Ishikawa (cell line): ENCODE measurements around the gene TRIM38.

Experiments
- CEBPB ChIP-seq: IDR thresholded peaks from 2 replicates; pipeline ENCODE4 v1.6.1; 2012
- CREB1 ChIP-seq: IDR thresholded peaks from 2 replicates; pipeline ENCODE4 v1.6.1; 2012; ENCODE audit warnings: low read depth
- EGR1 ChIP-seq: IDR thresholded peaks from 2 replicates; pipeline ENCODE4 v1.6.1; 2012
- EP300 ChIP-seq: IDR thresholded peaks from 2 replicates; pipeline ENCODE4 v1.6.1; 2012; ENCODE audit warnings: borderline replicate concordance
- FOXM1 ChIP-seq: IDR thresholded peaks from 2 replicates; pipeline ENCODE4 v1.6.1; 2012; ENCODE audit warnings: low read depth, borderline replicate concordance
- NFIC ChIP-seq: IDR thresholded peaks from 2 replicates; pipeline ENCODE4 v1.6.1; 2012
- RAD21 ChIP-seq: IDR thresholded peaks from 2 replicates; pipeline ENCODE4 v1.6.1; 2012; ENCODE audit warnings: low read depth
- TAF1 ChIP-seq: IDR thresholded peaks from 2 replicates; pipeline ENCODE4 v1.6.1; 2012; ENCODE audit warnings: low read depth, mild to moderate bottlenecking
- TCF12 ChIP-seq: IDR thresholded peaks from 2 replicates; pipeline ENCODE4 v1.6.1; 2012; ENCODE audit warnings: low read depth
- TEAD4 ChIP-seq: IDR thresholded peaks from 2 replicates; pipeline ENCODE4 v1.6.1; 2012
- YY1 ChIP-seq: IDR thresholded peaks from 2 replicates; pipeline ENCODE4 v1.6.1; 2012; ENCODE audit warnings: low read depth
- ZBTB7A ChIP-seq: IDR thresholded peaks from 2 replicates; pipeline ENCODE4 v1.6.1; 2012; ENCODE audit warnings: low read depth
- TF ChIP-seq, protein P1 (sequence below): IDR thresholded peaks from 2 replicates; pipeline ENCODE4 v1.6.1; 2012
- TF ChIP-seq, protein P2 (sequence below): IDR thresholded peaks from 2 replicates; pipeline ENCODE4 v1.6.1; 2012
- TF ChIP-seq, protein P3 (sequence below): IDR thresholded peaks from 2 replicates; pipeline ENCODE4 v1.6.1; 2012; ENCODE audit warnings: low read depth, mild to moderate bottlenecking

The TRIM38 gene

DNA sequence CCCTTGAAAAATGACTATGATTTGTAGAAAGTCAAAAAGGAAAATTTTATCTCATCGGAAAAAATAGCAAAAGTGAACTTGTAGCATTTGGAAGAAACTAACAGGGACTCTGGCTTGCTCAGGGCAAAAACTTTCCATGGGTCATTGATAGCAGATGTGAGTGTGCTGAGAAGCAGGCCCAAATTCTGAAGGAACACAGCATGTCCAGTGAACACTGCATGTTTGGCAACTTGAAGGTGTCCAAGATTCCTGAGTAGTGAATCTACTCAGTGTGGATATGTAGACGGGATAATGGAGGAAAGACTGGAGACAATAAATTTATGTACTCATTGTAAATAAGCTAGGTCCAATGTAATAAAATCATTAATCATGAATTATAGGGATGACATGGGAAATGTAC, 40.3 kb upstream of the TRIM38 start:
- no peak for TF ChIP-seq TEAD4
- no peak for TF ChIP-seq CREB1
- no peak for TF ChIP-seq YY1
- TF ChIP-seq, protein P1, sequence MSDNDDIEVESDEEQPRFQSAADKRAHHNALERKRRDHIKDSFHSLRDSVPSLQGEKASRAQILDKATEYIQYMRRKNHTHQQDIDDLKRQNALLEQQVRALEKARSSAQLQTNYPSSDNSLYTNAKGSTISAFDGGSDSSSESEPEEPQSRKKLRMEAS, result no peak
- TF ChIP-seq ZBTB7A, result no peak
- TF ChIP-seq TCF12, result no peak
- no peak for TF ChIP-seq FOXM1
- no peak for TF ChIP-seq TAF1
- no peak for TF ChIP-seq EP300
- no peak for TF ChIP-seq CEBPB
- TF ChIP-seq, protein P2, sequence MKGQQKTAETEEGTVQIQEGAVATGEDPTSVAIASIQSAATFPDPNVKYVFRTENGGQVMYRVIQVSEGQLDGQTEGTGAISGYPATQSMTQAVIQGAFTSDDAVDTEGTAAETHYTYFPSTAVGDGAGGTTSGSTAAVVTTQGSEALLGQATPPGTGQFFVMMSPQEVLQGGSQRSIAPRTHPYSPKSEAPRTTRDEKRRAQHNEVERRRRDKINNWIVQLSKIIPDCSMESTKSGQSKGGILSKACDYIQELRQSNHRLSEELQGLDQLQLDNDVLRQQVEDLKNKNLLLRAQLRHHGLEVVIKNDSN, result no peak
- TF ChIP-seq RAD21, result no peak
- no peak for TF ChIP-seq EGR1
- no peak for TF ChIP-seq NFIC
- TF ChIP-seq, protein P3, sequence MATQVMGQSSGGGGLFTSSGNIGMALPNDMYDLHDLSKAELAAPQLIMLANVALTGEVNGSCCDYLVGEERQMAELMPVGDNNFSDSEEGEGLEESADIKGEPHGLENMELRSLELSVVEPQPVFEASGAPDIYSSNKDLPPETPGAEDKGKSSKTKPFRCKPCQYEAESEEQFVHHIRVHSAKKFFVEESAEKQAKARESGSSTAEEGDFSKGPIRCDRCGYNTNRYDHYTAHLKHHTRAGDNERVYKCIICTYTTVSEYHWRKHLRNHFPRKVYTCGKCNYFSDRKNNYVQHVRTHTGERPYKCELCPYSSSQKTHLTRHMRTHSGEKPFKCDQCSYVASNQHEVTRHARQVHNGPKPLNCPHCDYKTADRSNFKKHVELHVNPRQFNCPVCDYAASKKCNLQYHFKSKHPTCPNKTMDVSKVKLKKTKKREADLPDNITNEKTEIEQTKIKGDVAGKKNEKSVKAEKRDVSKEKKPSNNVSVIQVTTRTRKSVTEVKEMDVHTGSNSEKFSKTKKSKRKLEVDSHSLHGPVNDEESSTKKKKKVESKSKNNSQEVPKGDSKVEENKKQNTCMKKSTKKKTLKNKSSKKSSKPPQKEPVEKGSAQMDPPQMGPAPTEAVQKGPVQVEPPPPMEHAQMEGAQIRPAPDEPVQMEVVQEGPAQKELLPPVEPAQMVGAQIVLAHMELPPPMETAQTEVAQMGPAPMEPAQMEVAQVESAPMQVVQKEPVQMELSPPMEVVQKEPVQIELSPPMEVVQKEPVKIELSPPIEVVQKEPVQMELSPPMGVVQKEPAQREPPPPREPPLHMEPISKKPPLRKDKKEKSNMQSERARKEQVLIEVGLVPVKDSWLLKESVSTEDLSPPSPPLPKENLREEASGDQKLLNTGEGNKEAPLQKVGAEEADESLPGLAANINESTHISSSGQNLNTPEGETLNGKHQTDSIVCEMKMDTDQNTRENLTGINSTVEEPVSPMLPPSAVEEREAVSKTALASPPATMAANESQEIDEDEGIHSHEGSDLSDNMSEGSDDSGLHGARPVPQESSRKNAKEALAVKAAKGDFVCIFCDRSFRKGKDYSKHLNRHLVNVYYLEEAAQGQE, result no peak

DNA sequence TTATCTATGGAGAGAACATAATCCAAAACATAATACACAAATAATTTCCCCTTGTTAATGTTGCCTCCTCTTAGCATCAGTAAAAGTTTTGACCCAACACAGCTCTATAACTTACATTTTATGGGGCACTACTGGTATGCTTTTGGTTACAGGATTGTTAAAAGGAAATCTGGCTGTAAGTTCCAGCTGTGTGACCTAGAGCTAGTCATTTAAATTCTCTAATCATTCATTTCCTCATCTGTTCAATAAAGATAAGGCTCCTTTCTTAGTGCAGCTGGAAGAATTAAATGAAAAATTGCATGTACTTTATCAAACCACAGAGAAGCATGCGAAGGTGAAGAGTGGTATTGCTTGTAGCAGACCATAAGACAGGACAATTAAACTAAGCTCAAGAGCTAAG, 36.7 kb upstream of the TRIM38 start:
- TF ChIP-seq, protein P1, result no peak
- TF ChIP-seq NFIC (no peak), TEAD4 (no peak), TCF12 (no peak), RAD21 (no peak), TAF1 (no peak), EP300 (no peak)
- TF ChIP-seq, protein P2, result no peak

DNA sequence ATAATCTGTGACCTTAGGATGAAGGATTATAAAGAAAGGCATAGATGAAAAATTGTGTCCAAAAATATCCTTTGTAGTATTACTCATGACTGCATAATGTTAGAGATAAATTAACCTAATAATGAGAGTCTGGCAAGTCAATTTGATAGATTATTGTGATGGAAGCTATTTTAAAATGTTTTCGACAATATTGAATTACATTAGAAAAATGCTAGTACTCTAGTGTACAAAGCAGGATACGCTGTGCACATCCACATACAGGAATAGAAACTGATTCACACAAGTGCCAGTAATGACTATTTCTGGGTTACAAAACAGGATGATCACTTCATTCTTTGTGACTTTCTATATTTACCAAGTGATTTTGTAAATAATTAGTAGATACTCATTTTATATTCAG, 35.4 kb upstream of the TRIM38 start:
- TF ChIP-seq NFIC (no peak), CEBPB (no peak), TAF1 (no peak), CREB1 (no peak), FOXM1 (no peak), YY1 (no peak)

DNA sequence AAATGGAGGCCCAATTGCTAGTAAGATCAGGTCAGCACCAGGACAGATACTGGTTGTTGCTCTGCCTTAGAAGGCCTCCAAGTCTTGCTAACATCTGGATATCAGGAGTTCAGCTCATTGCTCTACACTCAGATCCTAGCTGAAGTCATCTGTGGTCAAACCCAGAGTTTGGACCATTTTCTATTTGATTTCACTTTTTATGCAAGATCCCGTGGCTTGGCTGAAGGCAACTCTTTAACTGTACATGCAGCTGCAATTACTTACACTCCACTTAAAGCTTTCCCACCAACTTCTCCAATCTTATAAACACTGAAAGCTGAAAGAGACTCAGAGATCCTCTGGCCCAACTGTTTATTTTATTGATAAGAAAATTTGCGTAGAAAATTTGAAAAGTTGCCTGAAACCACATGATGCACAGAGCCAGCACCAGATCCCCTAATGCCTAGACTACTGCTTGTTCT, 34.8 kb upstream of the TRIM38 start:
- TF ChIP-seq FOXM1 (no peak), EP300 (no peak), YY1 (no peak), TEAD4 (no peak), EGR1 (no peak), TCF12 (no peak), RAD21 (no peak), ZBTB7A (no peak), TAF1 (no peak), CEBPB (no peak), NFIC (no peak)
- TF ChIP-seq, protein P3, result no peak
- TF ChIP-seq, protein P1, result no peak
- TF ChIP-seq, protein P2, result no peak

DNA sequence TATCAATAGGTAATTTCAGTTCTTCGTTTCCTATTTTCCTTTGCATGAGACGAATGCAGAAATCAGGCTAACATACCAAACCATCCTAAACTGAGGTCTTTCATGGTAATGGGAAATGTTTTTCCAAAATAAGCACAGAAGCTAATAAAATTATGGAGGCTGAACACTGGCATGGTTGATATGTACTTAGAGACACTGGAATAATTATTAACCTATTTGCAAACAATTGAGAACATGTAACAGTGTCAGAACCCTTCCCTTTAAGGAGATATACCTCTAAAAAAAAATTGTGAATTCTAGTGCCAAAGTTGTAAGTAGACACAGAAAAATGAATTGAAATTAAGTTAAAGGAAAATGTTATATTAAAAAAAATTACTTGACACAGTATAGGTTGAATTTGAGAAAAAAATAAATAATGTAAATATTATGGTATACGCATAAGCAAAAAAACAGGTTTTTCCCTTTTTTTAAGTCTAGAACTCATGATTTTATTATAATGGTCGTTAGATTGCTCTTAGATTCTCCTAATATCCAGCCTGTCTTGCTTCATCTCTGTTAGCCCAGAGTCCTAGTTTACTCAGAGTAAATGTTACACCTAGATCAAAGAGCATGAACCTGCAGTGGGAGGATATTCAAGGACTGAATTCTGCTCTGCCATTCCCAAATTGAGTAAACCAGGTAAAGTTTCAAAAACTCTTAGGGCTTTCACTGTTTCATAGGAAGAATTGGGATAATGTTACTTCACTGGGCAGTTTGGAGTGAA, 33.9 kb upstream of the TRIM38 start:
- TF ChIP-seq, protein P1, result no peak
- TF ChIP-seq CREB1, result no peak
- TF ChIP-seq, protein P3, result no peak
- TF ChIP-seq TCF12, result no peak
- TF ChIP-seq FOXM1, result no peak
- no peak for TF ChIP-seq ZBTB7A
- TF ChIP-seq CEBPB, result no peak
- TF ChIP-seq RAD21, result no peak
- TF ChIP-seq, protein P2, result no peak
